NCI-H748 (cell line): ENCODE data around the gene STRA8.

Experiments used
- DNase-seq: peaks from one replicate; lab custom pipeline; 2025; ENCODE audit not compliant: unreplicated experiment; lab: John Stamatoyannopoulos, UW

Gene STRA8

GRCh38 chr7:135233570-135233969 is at the start of gene STRA8:
Gene STRA8, plus strand, starts transcription at chr7:135233838. Its CDS starts 6,687 bp downstream, at chr7:135240525.
- DNase-seq: no peak

GRCh38 chr7:135184254-135184841 is 49.3 kb upstream of the STRA8 start:
- no peak for DNase-seq

- no peak for DNase-seq
Measured at GRCh38 chr7:135185471-135186260, 48.0 kb upstream of the STRA8 start.

- no peak for DNase-seq
Measured at GRCh38 chr7:135186261-135186540, 47.4 kb upstream of the STRA8 start.

GRCh38 chr7:135186841-135187253 is 46.8 kb upstream of the STRA8 start:
- no peak for DNase-seq

GRCh38 chr7:135188298-135188984 is 45.2 kb upstream of the STRA8 start:
- no peak for DNase-seq

- DNase-seq: no peak
Measured at GRCh38 chr7:135189221-135189662, 44.4 kb upstream of the STRA8 start.

- DNase-seq: no peak
Measured at GRCh38 chr7:135189961-135190360, 43.7 kb upstream of the STRA8 start.

- no peak for DNase-seq
Measured at GRCh38 chr7:135190703-135191102, 42.9 kb upstream of the STRA8 start.

GRCh38 chr7:135192914-135193536 is 40.6 kb upstream of the STRA8 start:
- DNase-seq: no peak

- no peak for DNase-seq
Measured at GRCh38 chr7:135193615-135194081, 40.0 kb upstream of the STRA8 start.

- DNase-seq: no peak
Measured at GRCh38 chr7:135194494-135195095, 39.0 kb upstream of the STRA8 start.

- no peak for DNase-seq
Measured at GRCh38 chr7:135195156-135195555, 38.5 kb upstream of the STRA8 start.

GRCh38 chr7:135195968-135196629 is 37.5 kb upstream of the STRA8 start:
- DNase-seq: no peak

- DNase-seq: no peak
Measured at GRCh38 chr7:135197343-135197742, 36.3 kb upstream of the STRA8 start.

GRCh38 chr7:135197906-135198655 is 35.6 kb upstream of the STRA8 start:
- no peak for DNase-seq

- DNase-seq: no peak
Measured at GRCh38 chr7:135199439-135199838, 34.2 kb upstream of the STRA8 start.

- DNase-seq: no peak
Measured at GRCh38 chr7:135200821-135201331, 32.8 kb upstream of the STRA8 start.

GRCh38 chr7:135201350-135201749 is 32.3 kb upstream of the STRA8 start:
- DNase-seq: no peak

- DNase-seq: no peak
Measured at GRCh38 chr7:135204341-135204749, 29.3 kb upstream of the STRA8 start.
